Measurements from ENCODE around the gene FAM222B.

The FAM222B gene

GRCh38 chr17:28747801-28748750 is 94.5 kb downstream of the FAM222B start:
- DNase-seq (ENCODE audit: low read depth, low spot score) = no peak
- Histone ChIP-seq H3K4me3 (no peak overlapping the region), H3K9ac (ENCODE audit: insufficient read length) (no peak overlapping the region), H3K36me3 (ENCODE audit: insufficient read depth, low read length) (peaks cover 60% of the 10 kb centered on the region), H3K9me3 (ENCODE audit: low read depth, low read length) (no peaks in the 10 kb centered on the region), H3K27ac (peak overlapping the region; percentile 59; the same call in 1 of the 2 replicates)
- TF ChIP-seq FOXP2 (optimal IDR thresholded peaks at IDR 0.05; ENCODE audit: control extremely low read depth, extremely low read length, insufficient read depth) (no peak), POLR2AphosphoS5 (IDR thresholded peaks at IDR 0.05; ENCODE audit: borderline replicate concordance, low read depth, low read length) (no peak; the same call in 1 of the 2 replicates), EZH2 (IDR thresholded peaks at IDR 0.05) (no peak)

DNA sequence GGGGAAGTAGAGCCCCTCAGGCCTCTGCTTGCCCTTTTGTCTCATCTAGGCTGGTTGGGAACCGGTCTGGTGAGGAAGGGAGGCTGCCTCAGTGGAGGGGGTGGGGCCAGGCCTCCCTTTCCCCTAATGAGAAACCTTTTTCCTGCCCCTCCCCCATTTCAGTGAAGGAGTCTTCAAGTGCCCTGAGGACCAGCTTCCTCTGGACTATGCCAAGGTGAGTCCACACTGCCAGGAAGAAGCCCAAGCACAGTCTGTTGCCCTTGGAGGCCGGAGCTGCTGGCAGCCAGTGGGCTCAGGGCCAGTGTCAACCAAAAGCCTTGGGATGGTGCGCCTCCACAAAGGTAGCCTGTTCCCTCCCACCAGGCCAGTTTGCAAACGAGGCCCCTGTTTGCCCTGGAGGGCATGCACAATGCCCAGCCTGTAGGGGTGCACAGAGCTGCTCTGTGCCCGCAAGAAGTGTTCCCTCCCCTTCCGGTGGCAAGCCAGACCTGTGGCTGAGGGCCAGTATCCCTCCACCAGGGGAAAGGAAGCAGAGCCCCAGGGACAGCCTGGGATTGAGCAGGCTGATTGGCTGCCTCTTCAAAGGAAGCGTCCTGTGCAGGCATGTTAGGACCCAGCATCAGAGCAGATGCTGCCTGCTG is 95.4 kb downstream of the FAM222B start:
- Histone ChIP-seq H3K27ac (peak overlapping the region; percentile 22; the same call in 1 of the 2 replicates), H3K9me3 (ENCODE audit: low read depth, low read length) (no peaks in the 10 kb centered on the region), H3K9ac (ENCODE audit: insufficient read length) (no peak overlapping the region), H3K36me3 (ENCODE audit: insufficient read depth, low read length) (peaks cover 60% of the 10 kb centered on the region), H3K4me3 (no peak overlapping the region)
- DNase-seq (ENCODE audit: low read depth, low spot score) = no peak
- no peak for TF ChIP-seq FOXP2 (optimal IDR thresholded peaks at IDR 0.05; ENCODE audit: control extremely low read depth, extremely low read length, insufficient read depth)
- no peak for TF ChIP-seq EZH2 (IDR thresholded peaks at IDR 0.05)
- TF ChIP-seq POLR2AphosphoS5 (IDR thresholded peaks at IDR 0.05; ENCODE audit: borderline replicate concordance, low read depth, low read length) = no peak

DNA sequence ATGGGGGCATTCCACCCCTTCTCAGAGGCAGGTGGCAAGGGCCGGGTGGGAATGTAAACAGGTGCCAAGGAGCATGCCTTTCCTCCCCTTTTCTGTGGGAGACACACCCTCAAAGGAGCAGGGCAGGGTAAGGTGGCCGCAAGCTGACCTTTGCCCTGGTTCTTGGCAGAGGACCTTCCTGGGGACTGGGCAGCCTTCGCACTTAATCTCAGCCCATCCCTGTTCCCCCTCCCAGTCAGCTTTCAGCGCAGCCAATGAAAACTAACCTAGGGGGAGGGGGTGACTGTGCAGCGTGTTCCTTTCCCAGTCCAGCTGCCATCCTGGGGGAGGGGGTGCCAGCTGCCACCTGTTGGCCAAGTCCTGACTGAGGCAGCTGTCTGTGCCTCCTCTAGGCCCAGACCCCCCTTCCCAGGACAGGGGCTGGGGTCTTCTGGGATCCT is 96.0 kb downstream of the FAM222B start:
- peaks cover 56% of the 10 kb centered on the region for H3K36me3 ChIP-seq (ENCODE audit: insufficient read depth, low read length)
- H3K27ac ChIP-seq = peak overlapping the region; percentile 22; the same call in 1 of the 2 replicates
- no peak overlapping the region for H3K4me3 ChIP-seq

DNA sequence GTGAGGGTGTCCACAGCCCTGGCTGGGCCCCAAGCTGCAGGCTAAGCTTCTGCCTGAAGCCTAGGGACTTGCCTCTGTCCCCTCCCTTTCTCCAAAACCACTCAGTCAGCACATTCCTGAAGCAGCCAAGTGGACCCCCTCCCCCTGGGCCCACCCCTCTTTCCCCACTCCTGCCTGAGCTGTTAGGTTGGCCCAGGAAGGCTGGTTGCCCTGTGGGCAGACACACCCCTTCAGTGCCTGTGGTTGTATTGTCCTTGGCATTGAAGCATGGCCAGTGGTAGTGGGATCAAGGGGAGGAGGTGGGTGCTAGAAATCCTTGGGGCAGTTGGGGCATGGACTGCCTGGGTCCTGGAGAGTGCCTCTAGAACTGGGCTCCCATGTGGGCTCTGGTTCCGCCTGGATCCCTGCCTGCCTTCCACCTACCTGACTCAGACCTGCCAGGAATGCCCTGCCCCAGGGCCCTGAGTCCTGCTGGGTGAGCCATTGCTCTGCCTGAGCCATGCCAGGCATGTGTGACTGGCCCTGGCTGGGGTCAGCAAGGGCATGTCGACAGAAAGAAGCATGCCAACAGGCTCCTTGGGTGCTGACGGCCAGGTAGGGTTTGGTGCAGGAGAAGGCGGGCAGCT is 96.7 kb downstream of the FAM222B start:
- no peak for DNase-seq (ENCODE audit: low read depth, low spot score)
- TF ChIP-seq POLR2AphosphoS5 (IDR thresholded peaks at IDR 0.05; ENCODE audit: borderline replicate concordance, low read depth, low read length) = 0 out of 2 replicates have a peak, but pooled peaks have one; percentile 8
- TF ChIP-seq FOXP2 (optimal IDR thresholded peaks at IDR 0.05; ENCODE audit: control extremely low read depth, extremely low read length, insufficient read depth) = peak; percentile 4
- no peak for TF ChIP-seq EZH2 (IDR thresholded peaks at IDR 0.05)
- Histone ChIP-seq H3K27ac (peak overlapping the region; percentile 70), H3K4me3 (peak overlapping the region; percentile 85), H3K36me3 (ENCODE audit: insufficient read depth, low read length) (peaks cover 51% of the 10 kb centered on the region), H3K9me3 (ENCODE audit: low read depth, low read length) (no peaks in the 10 kb centered on the region), H3K9ac (ENCODE audit: insufficient read length) (peak overlapping the region; percentile 80)

More for the DNA sequence above, 96.0 kb downstream of the FAM222B start:
- H3K9me3 ChIP-seq (ENCODE audit: low read depth, low read length) = no peaks in the 10 kb centered on the region
- no peak for DNase-seq (ENCODE audit: low read depth, low spot score)
- TF ChIP-seq EZH2 (IDR thresholded peaks at IDR 0.05) (no peak), POLR2AphosphoS5 (IDR thresholded peaks at IDR 0.05; ENCODE audit: borderline replicate concordance, low read depth, low read length) (no peak)
- no peak overlapping the region for H3K9ac ChIP-seq (ENCODE audit: insufficient read length)

GRCh38 chr17:28744972-28745785 is 97.4 kb downstream of the FAM222B start:
- peaks cover 44% of the 10 kb centered on the region for H3K36me3 ChIP-seq (ENCODE audit: insufficient read depth, low read length)
- H3K9me3 ChIP-seq (ENCODE audit: low read depth, low read length) = no peaks in the 10 kb centered on the region
- peak overlapping the region; percentile 70 for H3K27ac ChIP-seq
- peak overlapping the region; percentile 80 for H3K9ac ChIP-seq (ENCODE audit: insufficient read length)
- no peak for DNase-seq (ENCODE audit: low read depth, low spot score)
- peak overlapping the region; percentile 85 for H3K4me3 ChIP-seq
- TF ChIP-seq POLR2AphosphoS5 (IDR thresholded peaks at IDR 0.05; ENCODE audit: borderline replicate concordance, low read depth, low read length) (no peak), EZH2 (IDR thresholded peaks at IDR 0.05) (no peak), FOXP2 (optimal IDR thresholded peaks at IDR 0.05; ENCODE audit: control extremely low read depth, extremely low read length, insufficient read depth) (peak; percentile 9)

DNA sequence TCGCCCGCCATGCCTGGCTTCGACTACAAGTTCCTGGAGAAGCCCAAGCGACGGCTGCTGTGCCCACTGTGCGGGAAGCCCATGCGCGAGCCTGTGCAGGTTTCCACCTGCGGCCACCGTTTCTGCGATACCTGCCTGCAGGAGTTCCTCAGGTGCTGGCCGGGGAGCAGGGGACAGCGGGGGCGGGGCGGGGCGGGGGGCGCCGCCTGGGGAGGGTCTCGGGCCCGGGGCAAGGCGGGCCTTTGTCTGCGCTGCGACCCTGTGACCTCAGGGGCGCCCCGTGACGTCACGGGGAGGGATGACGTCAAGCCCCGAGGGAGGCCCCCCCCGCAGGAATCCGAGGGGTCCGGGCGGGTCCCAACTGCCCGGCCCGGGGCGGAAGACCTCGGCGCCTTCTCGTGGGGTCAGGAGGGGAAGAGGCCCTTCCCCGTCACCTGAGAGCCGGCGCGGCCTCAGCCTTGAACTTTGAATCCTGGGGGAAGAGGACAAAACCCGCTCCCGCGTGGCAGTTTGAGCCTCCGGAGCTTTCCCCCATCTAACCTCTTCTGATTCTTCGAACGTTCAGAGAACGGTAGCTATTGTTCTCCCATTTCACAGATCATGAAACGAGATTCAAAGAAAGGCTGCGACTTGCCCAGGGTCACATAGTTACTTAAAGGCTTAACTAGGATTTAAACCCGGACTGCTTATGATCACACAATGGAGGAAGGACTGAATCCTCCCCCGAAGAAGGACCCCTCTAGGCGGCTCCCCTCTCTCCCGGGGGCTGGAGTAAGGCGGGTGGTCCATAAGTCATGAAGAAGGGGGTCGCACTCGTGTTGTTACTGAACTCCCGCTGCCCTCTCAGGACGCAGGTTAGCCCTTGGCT is 98.3 kb downstream of the FAM222B start:
- TF ChIP-seq POLR2AphosphoS5 (IDR thresholded peaks at IDR 0.05; ENCODE audit: borderline replicate concordance, low read depth, low read length) (peak; percentile 59; the same call in 1 of the 2 replicates), FOXP2 (optimal IDR thresholded peaks at IDR 0.05; ENCODE audit: control extremely low read depth, extremely low read length, insufficient read depth) (no peak)
- peaks cover 35% of the 10 kb centered on the region for H3K36me3 ChIP-seq (ENCODE audit: insufficient read depth, low read length)
- H3K9ac ChIP-seq (ENCODE audit: insufficient read length) = peak overlapping the region; percentile 80
- no peaks in the 10 kb centered on the region for H3K9me3 ChIP-seq (ENCODE audit: low read depth, low read length)
- H3K4me3 ChIP-seq = peak overlapping the region; percentile 85
- no peak for DNase-seq (ENCODE audit: low read depth, low spot score)
- peak overlapping the region; percentile 70 for H3K27ac ChIP-seq
